ENCODE results near the gene DUSP3.
A peak's percentile ranks its signal among the peaks of the same experiment; 100 is the strongest.
"Not testable (repeated sequence)": the region's sequence is repeated elsewhere in the genome, so short reads cannot be mapped to it uniquely, and the experiment has no call there.

Gene DUSP3

DNA sequence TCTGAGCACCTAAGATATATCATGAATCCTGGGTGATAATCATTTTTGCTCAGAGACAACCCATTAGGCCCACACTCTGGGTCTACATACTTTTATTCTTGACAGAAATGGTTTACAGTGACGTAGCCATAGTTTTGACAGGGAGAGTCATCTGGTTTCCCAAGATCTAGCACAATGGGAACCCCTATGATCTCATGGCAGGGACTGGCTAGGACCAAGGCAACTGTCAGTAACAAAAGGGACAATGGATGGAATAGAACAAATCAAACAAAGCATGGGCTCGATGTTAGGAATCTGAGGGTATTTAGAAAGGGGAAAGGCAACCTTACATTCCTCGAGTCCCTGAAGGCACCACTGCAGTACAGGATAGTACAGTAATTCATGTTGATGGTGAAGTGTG, 22.0 kb upstream of the DUSP3 start:
- DNase-seq (ENCODE audit: low spot score), result no peak

DNA sequence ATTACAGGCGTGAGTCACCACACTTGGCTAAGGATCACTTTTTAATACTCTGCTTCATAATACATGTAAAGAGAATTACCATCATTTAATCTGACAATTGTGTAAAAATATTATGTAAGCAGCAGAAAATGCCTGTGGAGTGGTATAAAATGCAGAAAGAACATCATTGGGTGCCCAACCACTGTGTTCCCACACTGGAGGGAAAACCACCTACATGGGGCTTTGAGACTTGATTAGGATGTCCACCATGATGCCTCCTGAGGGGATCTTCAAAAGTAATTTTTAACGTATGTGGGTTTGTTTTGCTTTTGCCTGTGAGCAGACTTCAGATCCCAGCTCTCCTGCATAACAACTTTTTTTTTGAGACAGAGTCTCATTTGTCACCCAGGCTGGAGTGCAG, 20.3 kb upstream of the DUSP3 start:
- DNase-seq (ENCODE audit: low spot score), result no peak

DNA sequence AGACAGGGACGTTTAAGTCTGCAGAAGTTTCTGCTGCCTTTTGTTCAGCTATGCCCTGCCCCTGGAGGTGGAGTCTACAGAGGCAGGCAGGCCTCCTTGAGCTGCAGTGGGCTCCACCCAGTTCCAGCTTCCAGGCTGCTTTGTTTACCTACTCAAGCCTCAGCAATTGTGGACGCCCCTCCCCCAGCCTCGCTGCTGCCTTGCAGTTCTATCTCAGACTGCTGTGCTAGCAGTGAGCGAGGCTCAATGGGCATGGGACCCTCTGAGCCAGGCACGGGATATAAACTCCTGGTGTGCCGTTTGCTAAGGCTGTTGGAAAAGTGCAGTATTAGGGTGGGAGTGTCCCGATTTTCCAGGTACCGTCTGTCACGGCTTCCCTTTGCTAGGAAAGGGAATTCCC, 19.2 kb upstream of the DUSP3 start:
- not testable (repeated sequence) for DNase-seq (ENCODE audit: low spot score)

DNA sequence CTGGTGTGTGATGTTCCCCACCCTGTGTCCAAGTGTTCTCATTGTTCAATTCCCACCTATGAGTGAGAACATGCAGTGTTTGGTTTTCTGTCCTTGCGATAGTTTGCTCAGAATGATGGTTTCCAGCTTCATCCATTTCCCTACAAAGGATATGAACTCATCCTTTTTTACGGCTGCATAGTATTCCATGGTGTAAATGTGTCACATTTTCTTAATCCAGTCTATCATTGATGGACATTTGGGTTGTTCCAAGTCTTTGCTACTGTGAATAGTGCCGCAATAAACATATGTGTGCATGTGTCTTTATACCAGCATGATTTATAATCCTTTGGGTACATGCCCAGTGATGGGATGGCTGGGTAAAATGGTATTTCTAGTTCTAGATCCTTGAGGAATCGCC, 13.9 kb upstream of the DUSP3 start:
- not testable (repeated sequence) for DNase-seq (ENCODE audit: low spot score)

DNA sequence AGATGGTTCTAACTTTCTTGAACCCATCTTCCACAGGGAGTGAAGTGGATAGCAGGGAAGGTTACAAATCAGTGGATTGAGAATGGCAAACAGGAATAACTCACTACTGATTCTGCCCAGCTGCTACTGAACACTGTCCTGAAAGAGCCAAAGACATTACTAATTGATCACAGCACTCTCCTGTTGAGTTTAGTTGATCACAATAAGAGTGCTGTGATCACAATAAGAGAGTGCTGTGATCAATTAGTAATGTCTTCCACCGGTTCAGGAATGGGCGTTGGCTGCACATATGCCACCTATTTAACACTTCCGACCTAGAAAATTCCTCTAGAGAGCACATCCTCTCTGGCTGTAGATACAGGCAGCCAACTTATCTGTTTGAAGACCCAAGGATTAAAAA, 12.8 kb upstream of the DUSP3 start:
- peak; percentile 77 for DNase-seq (ENCODE audit: low spot score)

DNA sequence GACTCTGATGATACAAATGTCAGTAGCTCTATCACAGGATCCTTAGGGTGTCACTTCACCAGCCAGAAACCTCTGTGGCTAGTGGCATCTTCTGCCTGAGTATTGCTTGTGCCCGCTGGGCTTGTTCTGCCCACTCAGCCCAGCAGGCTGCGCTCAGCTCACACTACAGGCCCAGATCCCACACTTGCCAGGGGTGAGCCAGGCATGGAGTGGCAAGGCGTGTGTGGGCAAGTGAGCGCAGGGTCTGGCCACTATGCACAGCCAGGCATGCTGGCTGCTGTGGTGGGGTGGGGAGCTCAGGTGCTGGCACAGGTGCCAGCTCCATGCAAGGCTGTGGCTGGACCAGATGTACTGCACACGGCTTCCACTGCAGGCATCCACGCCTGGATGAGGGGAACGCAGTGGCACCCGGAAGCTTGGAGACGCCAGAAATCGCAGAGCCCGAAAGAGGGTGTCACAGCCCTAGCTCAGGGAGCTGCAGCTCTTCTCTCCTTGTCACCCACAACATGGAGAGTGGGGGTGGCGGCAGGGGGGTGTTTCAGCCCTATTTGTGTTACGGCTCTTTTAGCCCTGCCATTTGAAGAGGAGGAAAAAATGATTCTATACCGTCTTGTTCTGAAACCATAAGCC, 11.6 kb upstream of the DUSP3 start:
- DNase-seq (ENCODE audit: low spot score), result no peak

DNA sequence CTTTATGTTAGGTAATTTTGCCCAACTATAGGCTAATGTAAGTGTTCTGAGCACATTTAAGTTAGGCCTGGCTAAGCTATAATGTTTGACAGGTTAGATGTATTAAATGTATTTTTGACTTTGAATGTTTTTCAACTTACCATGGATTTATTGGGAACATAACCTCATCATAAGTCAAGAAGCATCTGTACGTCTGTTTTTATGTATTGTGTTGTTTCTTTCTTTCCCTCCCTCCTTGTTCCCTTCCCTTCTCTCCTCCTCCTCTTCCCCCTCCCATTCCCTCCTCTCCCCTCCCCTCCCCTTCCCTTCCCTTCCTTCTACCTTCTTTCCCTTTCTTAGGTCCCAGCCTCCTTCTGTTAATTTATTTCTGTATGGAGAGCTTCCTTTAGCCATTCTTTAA, 10.7 kb upstream of the DUSP3 start:
- DNase-seq (ENCODE audit: low spot score), result no peak

DNA sequence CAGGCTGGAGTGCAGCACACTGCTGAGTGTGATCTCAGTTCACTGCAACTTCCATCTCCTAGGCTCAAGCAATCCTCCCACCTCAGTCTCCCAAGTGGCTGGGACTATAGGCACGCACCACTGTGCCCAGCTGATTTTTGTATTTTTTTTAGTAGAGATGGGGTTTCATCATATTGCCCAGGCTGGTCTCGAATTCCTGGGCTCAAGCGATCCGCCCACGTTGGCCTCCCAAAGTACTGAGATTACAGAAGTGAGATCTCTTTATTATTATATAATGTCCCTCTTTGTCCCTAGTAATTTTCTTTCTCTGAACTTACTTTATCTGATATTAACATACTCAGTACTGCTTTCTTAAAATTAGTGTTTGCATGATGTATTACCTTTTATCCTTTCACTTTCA, 9.8 kb upstream of the DUSP3 start:
- no peak for DNase-seq (ENCODE audit: low spot score)

DNA sequence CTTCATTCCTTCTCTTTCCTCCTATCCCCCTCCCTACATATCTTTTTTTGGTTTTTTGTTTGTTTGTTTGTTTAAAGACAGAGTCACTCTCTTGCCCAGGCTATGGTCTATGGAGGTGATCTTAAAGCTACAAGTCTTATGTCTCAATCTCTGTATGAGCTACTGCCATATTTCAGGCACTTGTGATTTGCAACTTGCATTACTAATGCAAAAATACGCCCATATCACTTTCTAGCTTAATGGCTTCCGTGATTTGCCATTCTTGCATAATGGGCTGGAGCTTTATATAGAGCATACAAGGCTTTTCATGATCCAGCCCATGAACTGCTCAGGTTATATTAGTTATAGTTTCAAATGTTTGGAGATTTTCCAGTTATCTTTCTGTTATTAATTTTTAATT, 9.0 kb upstream of the DUSP3 start:
- no peak for DNase-seq (ENCODE audit: low spot score)

DNA sequence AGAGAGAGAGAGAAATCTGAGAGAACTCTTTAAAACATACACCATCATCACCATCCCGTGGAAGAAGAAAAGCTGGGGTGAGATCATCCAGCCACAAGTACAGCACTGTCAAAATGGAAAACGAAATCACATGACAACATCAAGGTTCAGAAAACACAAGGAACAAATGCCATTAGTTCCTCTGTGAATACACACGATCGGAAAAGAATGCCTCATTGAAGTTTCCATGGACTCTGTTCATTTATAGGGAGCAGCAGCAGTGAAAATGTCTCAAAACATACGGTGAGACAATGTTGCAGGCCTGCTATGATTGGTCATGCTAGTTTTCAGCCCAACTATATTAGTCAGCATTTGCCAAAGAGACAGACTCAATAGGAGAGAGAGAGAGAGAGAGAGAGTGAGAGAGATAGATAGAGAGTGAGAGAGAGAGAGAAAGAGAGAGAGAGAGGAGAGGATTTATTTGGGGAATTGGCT, 5.9 kb upstream of the DUSP3 start:
- no peak for DNase-seq (ENCODE audit: low spot score)

DNA sequence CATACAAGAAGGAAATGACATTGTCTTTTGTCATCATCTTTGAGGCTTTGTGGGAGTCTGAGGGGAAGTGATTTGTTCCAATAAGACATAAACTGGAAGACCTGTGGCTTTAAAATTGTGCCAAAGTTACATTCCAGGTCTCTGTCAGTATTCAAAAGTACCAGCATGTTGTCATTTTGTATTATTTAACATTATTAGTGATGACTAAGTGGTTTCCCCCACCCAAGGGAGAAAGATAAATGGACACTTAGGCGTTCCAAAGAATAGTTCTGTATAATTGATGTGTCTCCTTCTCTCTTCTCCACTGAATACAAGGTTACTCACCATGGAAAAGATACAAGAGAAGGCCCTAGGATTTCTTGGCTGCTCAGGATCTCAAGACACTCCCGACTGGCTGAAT, 5.3 kb upstream of the DUSP3 start:
- DNase-seq (ENCODE audit: low spot score), result no peak

DNA sequence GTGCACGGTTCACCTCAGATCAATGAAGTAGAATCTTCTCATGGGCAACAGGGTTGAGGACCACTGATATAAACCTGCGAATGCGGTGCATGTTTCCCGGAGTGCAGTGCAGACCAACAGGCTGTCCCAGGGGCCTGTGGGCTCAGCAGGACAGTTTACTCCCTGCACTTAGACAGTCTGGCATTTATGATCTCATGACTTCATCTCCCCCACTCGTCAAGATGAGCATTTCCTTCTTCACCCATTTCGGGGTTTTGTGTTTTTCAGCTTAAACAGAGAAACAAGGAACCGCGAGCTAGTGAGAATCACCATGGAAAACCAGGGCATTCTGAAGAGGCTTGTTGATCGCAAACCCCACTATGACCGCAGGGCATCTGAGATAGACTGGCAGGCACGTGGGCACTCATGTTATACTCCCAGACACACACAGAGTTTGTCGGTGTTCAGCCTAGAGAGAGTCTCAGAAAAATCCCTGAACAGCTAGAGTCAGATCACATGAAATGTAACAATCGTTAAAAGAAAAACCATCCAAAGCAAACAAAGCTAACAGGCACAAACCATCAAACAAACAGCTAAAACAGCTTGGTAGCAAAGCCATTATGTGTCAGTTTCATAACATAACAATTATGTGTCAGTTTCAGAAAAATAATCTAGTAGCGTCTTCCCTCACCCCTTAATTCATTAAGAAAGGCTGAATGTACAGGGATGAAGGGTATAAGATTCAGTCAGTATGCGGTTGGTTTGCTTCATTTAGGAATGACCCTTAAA, 4.3 kb upstream of the DUSP3 start:
- no peak for DNase-seq (ENCODE audit: low spot score)

DNA sequence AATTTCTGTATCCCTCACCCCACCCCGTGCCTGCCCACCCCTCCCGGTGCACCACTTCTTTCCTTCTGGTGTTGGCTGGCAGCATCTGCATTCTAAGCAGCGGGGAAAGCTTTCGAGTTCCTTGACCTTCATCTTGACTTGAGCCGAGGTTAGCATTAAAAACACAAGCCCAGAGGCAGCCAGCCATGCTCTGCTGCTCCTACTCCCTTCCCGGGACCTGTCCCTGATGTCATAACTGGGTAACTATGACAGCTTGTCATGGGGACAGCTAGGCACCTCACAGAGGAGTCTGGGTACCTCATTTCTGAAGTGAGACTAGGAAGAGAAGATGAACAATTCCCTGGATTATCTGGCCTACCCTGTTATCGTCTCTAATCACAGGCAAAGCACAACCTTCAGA, 1.4 kb upstream of the DUSP3 start, which contains the start of gene CFAP97D1:
Gene CFAP97D1 (plus strand): TSS at position 301 of the 400 bp plus-strand sequence. CDS start 28 bp downstream, at position 329.
- no peak for DNase-seq (ENCODE audit: low spot score)

DNA sequence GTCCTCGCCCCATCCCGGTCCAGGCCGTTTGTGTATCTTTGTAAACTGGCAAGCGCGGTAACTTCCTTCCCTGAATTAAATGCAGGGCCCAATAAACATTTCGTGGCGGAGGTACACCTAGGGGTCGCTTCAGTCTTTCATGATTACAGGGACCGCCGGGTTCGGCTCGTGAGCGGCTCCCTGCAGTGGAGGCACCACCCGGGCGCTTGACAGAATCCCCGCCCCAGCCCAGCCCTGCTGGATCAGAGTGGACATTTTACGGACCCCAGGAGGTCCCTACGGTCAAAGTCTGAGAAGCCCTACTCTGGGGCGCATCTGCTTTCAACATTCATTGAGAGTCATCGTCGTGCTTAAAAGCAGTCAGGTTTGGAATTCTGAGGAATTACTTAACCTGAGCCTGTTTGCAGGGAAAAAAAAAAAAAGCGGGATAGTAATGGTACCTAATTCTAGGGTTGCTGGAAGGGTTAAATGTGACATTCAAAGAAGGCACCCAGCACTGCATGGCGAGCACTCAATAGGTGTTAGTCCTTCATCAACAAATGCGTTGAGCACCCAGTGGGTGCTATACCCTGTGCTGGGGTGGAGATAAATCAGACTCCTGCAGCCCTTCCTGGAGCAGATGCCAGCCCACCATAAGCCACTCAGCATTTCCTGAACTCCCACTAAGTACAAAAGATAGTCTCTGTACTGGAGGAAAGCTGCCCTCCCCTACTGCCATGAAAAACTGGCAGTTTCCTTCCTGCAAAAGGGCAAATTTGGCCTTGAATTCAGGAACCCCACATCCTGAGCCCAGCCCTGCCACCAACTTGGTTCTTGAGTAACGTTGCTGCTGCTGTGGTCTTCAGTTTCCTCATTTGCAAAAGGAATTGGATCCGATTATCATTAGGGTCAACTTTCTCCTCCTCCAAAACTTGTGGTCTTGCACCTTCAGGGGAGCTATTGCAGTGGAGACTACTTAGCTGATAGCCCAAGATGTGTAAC, 658 bp upstream of the DUSP3 start:
- DNase-seq (ENCODE audit: low spot score), result no peak

DNA sequence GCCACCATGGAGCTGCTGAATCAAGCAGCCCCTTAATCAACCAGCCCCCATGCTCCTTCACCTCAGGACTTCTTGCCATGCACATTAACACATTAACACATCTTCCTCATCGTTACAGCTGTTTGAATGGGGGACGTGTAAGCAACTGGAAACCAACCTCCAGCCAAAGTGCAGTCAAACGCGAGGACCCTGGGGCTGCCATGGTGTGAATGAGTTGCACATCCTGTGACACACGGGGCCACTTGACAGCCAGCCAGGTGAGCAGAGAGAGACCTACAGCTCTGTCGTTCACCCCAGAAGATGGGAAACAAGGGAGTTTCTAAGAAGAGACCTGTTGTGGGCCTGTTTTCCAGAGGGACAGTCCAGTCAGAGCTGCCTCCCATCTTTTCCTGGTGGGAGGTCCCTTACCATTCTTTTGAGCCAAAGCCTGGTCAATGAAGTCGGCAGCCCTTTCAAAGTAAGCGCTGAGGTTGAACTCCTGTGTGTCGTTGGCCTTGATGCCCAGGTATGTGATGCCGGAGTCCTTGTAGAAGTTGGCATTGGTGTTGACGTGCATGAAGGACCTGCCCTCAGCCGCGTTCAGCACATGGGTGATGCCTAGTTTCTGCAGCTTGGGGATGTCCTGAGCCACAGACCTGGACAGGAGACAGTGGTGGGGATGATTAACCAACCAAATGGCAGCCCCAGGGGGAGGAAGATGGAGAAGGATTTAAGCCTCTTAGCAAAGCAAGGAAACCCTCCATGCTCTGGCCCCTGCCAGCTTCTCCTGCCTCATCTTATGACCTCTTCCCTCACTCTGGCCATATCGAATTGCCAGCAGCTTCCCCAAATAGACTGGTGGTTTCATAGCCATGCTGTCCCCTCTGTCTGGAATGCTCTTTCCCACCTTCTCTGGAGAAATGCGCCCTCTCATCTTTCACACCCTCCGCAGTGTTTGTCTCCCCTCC, 4.2 kb downstream of the DUSP3 start:
- no peak for DNase-seq (ENCODE audit: low spot score)

DNA sequence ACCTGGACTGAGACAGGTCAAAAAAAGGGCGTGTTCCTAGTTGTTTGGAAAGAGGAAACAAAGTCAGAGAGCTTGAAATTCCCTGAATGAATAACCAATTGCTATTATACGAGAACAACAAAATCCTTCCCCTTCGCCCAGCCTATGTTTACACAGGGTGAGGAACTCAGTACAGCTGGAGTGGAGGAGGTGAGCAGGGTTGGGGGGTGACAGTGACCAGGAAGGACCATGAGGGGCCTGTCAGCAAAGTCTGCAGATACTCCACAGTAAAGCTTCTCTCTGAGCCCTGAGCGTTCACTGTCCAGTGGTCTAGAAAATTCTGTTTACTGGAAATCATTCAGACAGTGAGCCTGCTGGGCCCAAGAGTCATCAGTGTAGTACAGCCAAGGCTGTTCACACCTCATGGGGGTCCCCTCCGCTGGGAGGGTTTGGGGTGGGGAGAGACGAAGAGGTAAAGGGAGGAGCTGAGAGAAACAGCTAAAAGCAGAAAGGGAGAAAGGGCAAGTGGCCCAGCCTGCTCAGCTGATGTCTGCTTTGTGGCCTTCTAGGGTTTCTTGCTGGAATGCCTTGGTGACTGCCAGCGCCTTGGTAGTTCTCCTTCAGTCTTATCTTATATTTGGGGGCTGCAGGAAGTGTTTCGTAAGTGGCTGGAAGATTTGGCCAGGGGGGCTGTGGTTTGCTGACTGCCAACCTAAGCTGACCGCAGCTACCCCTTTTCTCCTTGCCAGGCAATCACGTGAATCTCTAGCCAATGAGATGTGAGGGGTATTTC, 5.7 kb downstream of the DUSP3 start:
- no peak for DNase-seq (ENCODE audit: low spot score)

DNA sequence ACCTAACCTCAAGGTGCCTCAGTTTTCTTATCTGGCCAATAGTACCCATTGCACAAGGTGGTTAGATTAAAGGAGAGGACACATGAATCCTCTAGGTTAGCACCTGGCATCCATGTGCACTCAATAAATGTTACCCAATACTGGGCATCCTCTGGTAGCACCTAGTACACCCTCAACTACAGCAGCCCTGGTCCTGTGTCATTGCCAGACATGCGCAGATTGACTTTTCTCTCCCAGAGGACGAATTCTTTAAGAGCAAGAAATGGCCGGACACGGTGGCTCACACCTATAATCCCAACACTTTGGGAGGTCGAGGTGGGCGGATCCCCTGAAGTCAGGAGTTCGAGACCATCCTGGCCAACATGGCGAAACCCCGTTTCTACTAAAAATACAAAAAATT, 7.3 kb downstream of the DUSP3 start:
- DNase-seq (ENCODE audit: low spot score), result no peak

DNA sequence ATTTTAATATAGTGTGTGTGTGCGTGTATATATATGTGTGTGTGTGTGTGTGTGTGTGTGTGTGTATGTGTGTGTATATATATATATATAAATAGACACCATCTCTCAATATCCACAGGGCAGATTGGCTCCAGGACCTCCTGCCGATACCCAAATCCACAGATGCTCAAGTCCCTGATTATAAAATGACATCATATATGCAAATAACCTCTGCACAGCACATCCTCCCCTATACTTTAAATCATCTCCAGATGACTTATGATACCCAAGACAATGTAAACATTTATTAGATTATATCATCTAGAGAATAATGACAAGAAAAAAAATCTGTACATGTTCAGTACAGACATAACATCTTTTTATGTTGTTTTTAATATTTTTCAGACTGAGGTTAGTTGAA, 7.8 kb downstream of the DUSP3 start:
- no peak for DNase-seq (ENCODE audit: low spot score)

DNA sequence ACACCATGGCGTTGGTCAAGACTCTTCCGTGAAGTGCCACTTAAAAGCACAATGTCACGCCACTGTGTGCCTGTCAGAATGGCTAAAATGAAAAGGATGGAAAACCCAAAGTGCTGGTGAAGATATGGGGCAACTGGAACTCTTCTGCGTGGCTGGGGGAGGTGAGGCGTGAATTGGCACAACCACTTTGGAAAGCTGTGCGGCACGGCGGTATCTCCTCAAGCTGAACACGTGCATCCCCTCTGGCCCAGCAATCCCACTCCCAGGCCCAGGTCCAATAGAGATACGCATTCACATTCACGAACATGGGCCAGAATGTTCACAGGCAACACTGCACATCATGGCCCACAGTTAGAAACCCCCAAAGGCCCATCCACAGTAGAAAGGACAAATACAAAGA, 8.9 kb downstream of the DUSP3 start:
- no peak for DNase-seq (ENCODE audit: low spot score)

DNA sequence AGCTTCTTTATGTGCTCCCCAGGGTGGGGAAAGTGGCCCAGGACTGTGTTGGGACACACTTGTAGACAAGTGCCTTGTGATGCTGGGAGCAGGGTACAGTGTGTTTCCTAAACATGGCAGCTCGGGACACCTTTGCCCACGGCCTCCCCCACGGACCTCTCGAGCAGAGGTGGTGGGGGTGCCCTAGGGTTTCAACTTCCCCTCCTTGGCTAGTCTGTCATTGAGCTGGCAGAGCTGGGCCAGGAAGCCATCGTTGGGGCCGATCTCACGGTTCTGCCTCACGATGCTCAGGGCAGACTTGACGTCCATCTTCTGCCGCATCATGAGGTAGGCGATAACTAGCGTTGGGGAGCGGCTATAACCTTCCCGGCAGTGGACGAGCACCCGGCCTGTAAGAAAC, 9.4 kb downstream of the DUSP3 start:
- DNase-seq (ENCODE audit: low spot score), result no peak

DNA sequence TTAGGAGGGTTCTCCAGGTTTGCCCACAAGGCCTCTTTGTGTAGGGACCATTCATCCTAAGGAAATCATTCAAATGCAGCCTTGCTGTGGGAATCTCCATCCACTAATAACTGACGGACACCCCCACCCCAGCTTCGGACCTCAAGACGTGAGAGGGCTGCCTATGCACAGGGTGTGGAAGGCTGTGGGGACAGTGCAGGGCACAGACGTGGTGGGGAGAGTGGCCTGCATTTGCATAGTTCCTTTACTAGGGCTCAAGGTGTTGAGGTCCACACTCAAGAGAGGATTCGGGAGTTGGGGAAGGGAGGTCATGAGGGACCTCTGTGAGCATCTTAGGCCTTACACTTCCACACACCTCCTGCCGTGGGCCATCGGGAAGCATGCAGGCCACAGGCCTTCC, 9.8 kb downstream of the DUSP3 start:
- no peak for DNase-seq (ENCODE audit: low spot score)

Data from iPS-NIHi11 (cell line).